Heart right ventricle (tissue), 16 donors: ENCODE data around the gene SRP9. TPM values are rescaled to one million over a fixed set of nuclear protein-coding genes. Genes with fewer than 3 reads are reported as not detected.
"Not testable (repeated sequence)": the region's sequence is repeated elsewhere in the genome, so short reads cannot be mapped to it uniquely, and the experiment has no call there.

ENCODE experiments used
- ATAC-seq, 8 donors: fragments of 200-7000 bp; cut with Tn5 transposase; one replicate each; pipeline ENCODE4 v1.9.1; 2020; ENCODE audit warnings: mild to moderate bottlenecking in 8 of 8, moderate library complexity in 8 of 8, moderate number of reproducible peaks in 1 of 8
- DNase-seq, 2 donors: peaks; one replicate each; pipeline ENCODE4 v3.0.0-alpha.2; 2020
- H3K27ac ChIP-seq, 10 donors: fragments of 200-600 bp; sonication (generic) in 2 of 10; one replicate each; pipeline versions ENCODE4 v1.5.0 to v1.8.0; 2020 to 2022; ENCODE audit warnings: mild to moderate bottlenecking in 3 of 10
- H3K27me3 ChIP-seq, 7 donors: fragments of 200-600 bp; one replicate each; pipeline ENCODE4 v1.8.0; 2021 to 2022; ENCODE audit warnings: mild to moderate bottlenecking in 2 of 7
- H3K36me3 ChIP-seq, 9 donors: fragments of 200-600 bp; sonication (generic) in 1 of 9; one replicate each; pipeline versions ENCODE4 v1.5.0 to v1.8.0; 2020 to 2022; ENCODE audit warnings: mild to moderate bottlenecking in 2 of 9
- H3K4me1 ChIP-seq, 9 donors: fragments of 200-600 bp; sonication (generic) in 1 of 9; one replicate each; pipeline versions ENCODE4 v1.5.0 to v1.8.0; 2020 to 2022; ENCODE audit warnings: mild to moderate bottlenecking in 4 of 9
- H3K4me3 ChIP-seq, 10 donors: fragments of 200-600 bp; sonication (generic) in 2 of 10; one replicate each; pipeline versions ENCODE4 v1.5.0 to v1.8.0; 2020 to 2022; ENCODE audit warnings: mild to moderate bottlenecking in 7 of 10, moderate library complexity in 2 of 10
- H3K9me3 ChIP-seq, 11 donors: fragments of 200-600 bp in 10 of 11; sonication (generic) in 2 of 11; one replicate each; pipeline versions ENCODE4 v1.5.0 to v1.8.0; 2013 to 2022; ENCODE audit warnings: mild to moderate bottlenecking in 2 of 11, control low read depth in 1 of 11, moderate library complexity in 1 of 11
- WGBS, 2 donors: extraction: QIAGEN DNeasy Blood & Tissue Kit; methylation state at CpG; one replicate each; pipeline ENCODE4 v1.1.7; 2013; ENCODE audit warnings: inconsistent platforms in 1 of 2; 5-methylcytosine and 5-hydroxymethylcytosine counted together
- intact Hi-C, 10 donors: fragments of 100-400 bp; cut with DNase I; formaldehyde crosslinking; loops; one replicate each; pipeline versions ENCODE4 v1.11.1 to v1.14.2; 2022
- polyA plus RNA-seq, 2 donors: library from polyadenylated mRNA; stranded (reverse); fragments of 200-250 nt; gene quantifications; one replicate each; pipeline ENCODE4 v1.2.3, GENCODE V29; 2013
- total RNA-seq, 10 donors: library from RNA; stranded (reverse); fragmentation: NEBNext Ultra II Directional in 3 of 10; extraction: Animal tissue kit (Norgen Biotek cat#: 25700) in 3 of 10; gene quantifications; one replicate each; pipeline versions ENCODE4 v1.2.1 to v1.2.4, GENCODE V29; 2021 to 2023
- TF ChIP-seq, protein P1 (sequence below), 9 donors: fragments of 200-600 bp; sonication (generic) in 2 of 9; IDR thresholded peaks; one replicate each; pipeline versions ENCODE4 v1.5.0 to v1.8.0; 2021 to 2022; ENCODE audit warnings: antibody characterized with exemption in 9 of 9, mild to moderate bottlenecking in 5 of 9, moderate library complexity in 1 of 9
- donor health status: Arrhythmogenic right ventricular cardiomyopathy.
- donor health status: ischemic (EF 13 %, LVEDD 7.1; RV severe dilation, severe dysfunction).
- donor health status: healthy with polysubstance abuse.
- donor health status: DM: no; HTN: yes; CAD: no.
- donor health status: DM: no; HTN: no; CAD: no.
- donor health status: ischemic (EF 25% LVEDD 6.9; RV normal size, moderate dysfunction).
- donor health status: ischemic (EF 25% LVEDD 5.7; RV mildly dilated, moderate dysfunction).
- donor health status: healthy.
- donor health status: DM: yes; HTN: yes; CAD: no.
- donor health status: Ischemic cardiomyopathy.
- donor health status: ischemic (EF 35%, LVEDD 5.7; RV mildly dilated, moderate dysfunction).
- donor health status: nonischemic (EF 11% LVEDD 7.7; RV severe dilation, severe dysfunction).
- donor health status: DM: yes; HTN: yes; CAD: no.
- donor health status: PGD.
- donor health status: ischemic (EF 29% LVEDD 5.4; RV normal size, mild dysfunction).
- donor health status: nonischemic (EF 23%, LVEDD 6.1; RV moderate dilation, normal function).

The SRP9 gene
- total and polyA plus RNA-seq, 12 donors, result 121 to 199 (median 173) TPM

DNA sequence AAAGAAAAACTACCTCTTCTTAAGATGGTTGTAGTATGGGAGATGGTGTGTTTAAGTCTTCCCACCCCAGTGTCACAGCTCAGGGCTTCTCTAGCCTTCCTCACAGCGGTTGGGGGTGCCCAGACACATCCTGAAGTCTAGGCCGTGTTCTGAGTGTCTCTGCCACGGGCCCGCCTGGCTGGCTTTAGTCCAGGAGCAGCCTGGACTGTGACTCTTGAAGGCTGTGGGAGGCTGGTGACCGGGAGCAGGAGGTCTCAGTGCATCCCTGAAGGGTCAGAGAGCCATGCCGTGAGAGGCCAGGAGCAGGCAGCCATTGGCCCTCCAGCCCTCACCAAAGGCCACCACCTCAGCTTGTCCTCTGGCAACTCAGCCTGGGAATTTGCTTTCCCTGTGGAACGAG lies 36.8 kb downstream of the SRP9 start:
- 45 to 67% methylated on average over 7 of the region's 7 CpGs for WGBS, 2 donors
- H3K27me3 ChIP-seq, result no peaks in the 10 kb centered on the region
- no peak for ATAC-seq

DNA sequence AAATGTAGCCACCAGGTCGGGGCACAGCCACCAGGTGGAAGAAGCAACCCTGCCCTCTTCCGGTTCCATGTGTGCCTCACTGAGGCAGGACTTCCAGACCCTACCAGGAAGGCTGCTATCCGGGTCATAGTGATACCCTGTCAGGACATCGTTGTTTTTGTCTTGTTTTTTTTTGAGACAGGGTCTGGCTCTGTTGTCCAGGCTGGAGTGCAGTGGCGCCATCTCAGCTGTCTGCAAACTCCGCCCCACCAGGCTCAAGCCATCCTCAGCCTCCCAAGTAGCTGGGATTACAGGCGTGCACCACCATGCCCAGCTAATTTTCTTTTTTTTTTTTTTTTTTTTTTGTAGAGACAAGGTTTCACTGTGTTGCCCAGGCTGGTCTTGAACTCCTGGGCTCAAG lies 37.5 kb downstream of the SRP9 start:
- 93% methylated on average over 6 to 7 of the region's 7 CpGs for WGBS, 2 donors

More for the DNA sequence above, 36.8 kb downstream of the SRP9 start:
- intact Hi-C loops, result loop anchor here in 7 of 10 donors (5.0 kb wide), 3 partner anchors 33 to 68 kb away; partner anchors contain the start of genes SRP9 (in 5 of the 7) and TMEM63A (in 2 of the 7)
- no peaks in the 10 kb centered on the region for H3K36me3 ChIP-seq
- TF ChIP-seq, protein P1, sequence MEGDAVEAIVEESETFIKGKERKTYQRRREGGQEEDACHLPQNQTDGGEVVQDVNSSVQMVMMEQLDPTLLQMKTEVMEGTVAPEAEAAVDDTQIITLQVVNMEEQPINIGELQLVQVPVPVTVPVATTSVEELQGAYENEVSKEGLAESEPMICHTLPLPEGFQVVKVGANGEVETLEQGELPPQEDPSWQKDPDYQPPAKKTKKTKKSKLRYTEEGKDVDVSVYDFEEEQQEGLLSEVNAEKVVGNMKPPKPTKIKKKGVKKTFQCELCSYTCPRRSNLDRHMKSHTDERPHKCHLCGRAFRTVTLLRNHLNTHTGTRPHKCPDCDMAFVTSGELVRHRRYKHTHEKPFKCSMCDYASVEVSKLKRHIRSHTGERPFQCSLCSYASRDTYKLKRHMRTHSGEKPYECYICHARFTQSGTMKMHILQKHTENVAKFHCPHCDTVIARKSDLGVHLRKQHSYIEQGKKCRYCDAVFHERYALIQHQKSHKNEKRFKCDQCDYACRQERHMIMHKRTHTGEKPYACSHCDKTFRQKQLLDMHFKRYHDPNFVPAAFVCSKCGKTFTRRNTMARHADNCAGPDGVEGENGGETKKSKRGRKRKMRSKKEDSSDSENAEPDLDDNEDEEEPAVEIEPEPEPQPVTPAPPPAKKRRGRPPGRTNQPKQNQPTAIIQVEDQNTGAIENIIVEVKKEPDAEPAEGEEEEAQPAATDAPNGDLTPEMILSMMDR (IDR thresholded peaks at IDR 0.05), result no peak
- peak overlapping the region; percentile 71 to 97 (median 87) for H3K27ac ChIP-seq
- no peaks in the 10 kb centered on the region for H3K9me3 ChIP-seq
- peak overlapping the region in 2 of 10 donors; percentile 8 to 25 for H3K4me3 ChIP-seq
- H3K4me1 ChIP-seq, result peaks cover 43 to 91% (median 81%) of the 10 kb centered on the region in 9 donors
- peak in 1 of 2 donors; percentile 72 for DNase-seq

DNA sequence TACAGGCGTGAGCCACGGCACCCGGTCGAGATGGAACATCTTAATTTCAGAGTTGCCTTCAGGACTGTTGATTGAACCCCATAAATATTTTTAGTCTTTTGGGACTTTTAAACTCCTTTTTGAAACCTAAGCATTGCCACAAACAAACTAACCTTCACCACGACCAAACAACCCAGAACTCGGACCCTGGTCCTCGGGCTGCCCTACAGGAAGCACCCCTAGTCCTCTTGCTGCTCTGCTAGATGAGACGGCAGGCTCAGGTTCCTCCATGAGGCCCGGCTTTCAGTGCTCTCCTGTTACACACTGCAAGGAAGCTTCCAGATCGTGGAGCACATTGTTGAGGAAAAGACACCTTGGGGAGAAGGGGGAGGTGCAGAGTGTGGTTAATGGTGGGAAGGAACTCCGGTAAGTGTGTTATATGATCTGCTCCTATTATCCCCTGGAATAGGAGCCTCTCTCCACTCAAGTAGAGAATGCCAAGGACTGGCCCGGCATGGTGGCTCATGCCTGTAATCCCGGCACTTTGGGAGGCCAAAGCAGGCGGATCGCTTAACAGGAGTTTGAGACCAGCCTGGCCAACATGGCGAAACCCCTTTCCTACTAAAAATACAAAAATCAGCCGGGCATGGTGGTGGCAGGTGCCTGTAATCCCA lies 38.0 kb downstream of the SRP9 start:
- no peak for ATAC-seq
- no peak overlapping the region for H3K4me3 ChIP-seq
- intact Hi-C loops, result loop anchor here in 1 of 10 donors (2.0 kb wide), 1 partner anchor 19 kb away; no protein-coding TSS in a partner anchor
- peaks cover 0 to 8% (median 0%) of the 10 kb centered on the region in 9 donors for H3K36me3 ChIP-seq
- H3K27me3 ChIP-seq, result no peaks in the 10 kb centered on the region
- no peak for DNase-seq
- no peaks in the 10 kb centered on the region for H3K9me3 ChIP-seq
- TF ChIP-seq, protein P1 (IDR thresholded peaks at IDR 0.05), result no peak
- H3K27ac ChIP-seq, result peak overlapping the region; percentile 70 to 97 (median 90)
- 87 to 92% methylated on average over 17 of the region's 17 CpGs for WGBS, 2 donors
- peaks cover 46 to 95% (median 83%) of the 10 kb centered on the region in 9 donors for H3K4me1 ChIP-seq

More for the DNA sequence above, 37.5 kb downstream of the SRP9 start:
- H3K27me3 ChIP-seq, H3K4me3 ChIP-seq, H3K36me3 ChIP-seq, ATAC-seq, DNase-seq, H3K9me3 ChIP-seq, intact Hi-C loops: not testable (repeated sequence)
- Histone ChIP-seq H3K4me1 (peaks cover 43 to 95% (median 83%) of the 10 kb centered on the region in 9 donors), H3K27ac (peak overlapping the region in 9 of 10 donors; percentile 71 to 97 (median 90))

DNA sequence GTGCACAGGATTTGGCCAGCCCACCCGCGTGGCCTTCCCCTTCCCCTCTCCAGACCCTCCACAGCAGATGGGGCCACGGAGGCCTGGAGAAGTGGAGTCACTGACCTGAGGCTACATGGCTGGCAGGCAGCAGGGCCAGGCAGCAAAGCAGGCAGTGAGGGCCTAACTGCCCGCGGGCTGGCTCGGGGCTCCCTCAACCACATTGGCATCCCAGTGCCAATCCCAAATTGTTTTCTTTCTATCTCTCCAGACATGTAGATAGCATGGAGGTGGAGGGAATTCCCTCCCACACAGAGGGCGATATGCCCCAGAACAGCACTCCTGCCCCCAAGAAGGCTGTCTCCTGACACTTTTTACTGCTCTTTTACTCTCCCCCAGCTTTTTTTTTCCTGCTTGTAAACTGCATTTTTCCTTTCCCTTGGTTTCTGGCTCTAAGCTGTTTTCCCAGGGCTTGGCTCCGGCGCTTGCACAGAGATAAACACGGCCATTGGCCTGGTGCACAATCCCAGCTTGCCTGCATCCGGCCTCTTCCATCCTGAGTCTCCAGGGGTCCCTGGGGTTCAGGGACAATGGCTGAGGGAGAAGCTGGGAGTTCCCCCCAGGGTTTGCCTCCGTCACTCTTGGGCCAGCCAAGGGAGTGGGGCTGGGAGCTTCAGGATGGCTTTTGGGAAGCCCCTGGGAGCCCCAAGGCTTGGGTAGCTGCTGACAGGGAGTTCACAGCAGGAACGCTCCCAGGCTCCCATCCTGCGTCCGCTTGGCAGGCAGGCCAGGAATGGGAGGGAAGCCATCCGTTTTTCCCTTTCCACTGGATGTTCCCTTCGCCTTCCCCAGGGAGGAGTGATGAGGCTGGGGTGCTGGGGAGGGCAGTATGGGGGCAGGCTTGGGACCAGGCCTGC lies 39.3 kb downstream of the SRP9 start:
- Histone ChIP-seq H3K27ac (peak overlapping the region; percentile 70 to 97 (median 92)), H3K36me3 (peaks cover 0 to 10% (median 0%) of the 10 kb centered on the region in 9 donors), H3K9me3 (no peaks in the 10 kb centered on the region), H3K27me3 (no peaks in the 10 kb centered on the region), H3K4me1 (peaks cover 45 to 87% (median 72%) of the 10 kb centered on the region in 9 donors), H3K4me3 (peak overlapping the region in 6 of 10 donors; percentile 2 to 26 (median 16))
- intact Hi-C loops, result loop anchor here in 1 of 10 donors (2.0 kb wide), 1 partner anchor 18 kb away; no protein-coding TSS in a partner anchor
- DNase-seq, result peak; percentile 85 to 86
- TF ChIP-seq, protein P1 (IDR thresholded peaks at IDR 0.05), result no peak
- 33 to 37% methylated on average over 17 of the region's 17 CpGs for WGBS, 2 donors
- ATAC-seq, result peak; percentile 68 to 78 (median 74)
